HepG2 (cell line): ENCODE results near the gene CSTPP1. TPM values are rescaled to one million over a fixed set of nuclear protein-coding genes. Genes with fewer than 3 reads are reported as not detected.
"Not testable (repeated sequence)": the region's sequence is repeated elsewhere in the genome, so short reads cannot be mapped to it uniquely, and the experiment has no call there.

Source experiments
- AKAP8 ChIP-seq: sonication (generic); formaldehyde crosslinking; IDR thresholded peaks from 2 replicates; pipeline ENCODE4 v1.5.1; 2020; ENCODE audit warnings: mild to moderate bottlenecking, missing genetic modification reagents
- BCL6 ChIP-seq: IDR thresholded peaks from 2 replicates; pipeline ENCODE4 v1.6.1; 2016; ENCODE audit warnings: missing genetic modification reagents, missing compliant biosample characterization
- DNMT1 ChIP-seq: sonication (generic); formaldehyde crosslinking; IDR thresholded peaks from 2 replicates; pipeline ENCODE4 v1.5.1; 2020; ENCODE audit warnings: mild to moderate bottlenecking, missing genetic modification reagents
- GABPB1 ChIP-seq: IDR thresholded peaks from 2 replicates; pipeline ENCODE4 v1.6.1; 2016; ENCODE audit warnings: mild to moderate bottlenecking, missing genetic modification reagents, moderate library complexity, missing compliant biosample characterization
- KAT8 ChIP-seq: IDR thresholded peaks from 2 replicates; pipeline ENCODE4 v1.6.1; 2016; ENCODE audit warnings: missing genetic modification reagents, missing compliant biosample characterization
- KMT2A ChIP-seq: sonication (generic); formaldehyde crosslinking; IDR thresholded peaks from 2 replicates; pipeline ENCODE4 v1.4.0; 2020; ENCODE audit warnings: missing genetic modification reagents
- MAZ ChIP-seq, 2 experiments: sonication (generic) in 1 of 2; formaldehyde crosslinking in 1 of 2; IDR thresholded peaks; 2 replicates each; pipeline versions ENCODE4 v1.5.0 to v1.6.1; 2012 to 2020; ENCODE audit warnings: low read depth in 2 of 2, mild to moderate bottlenecking in 2 of 2, borderline replicate concordance in 1 of 2, improper control_type of control experiment in 1 of 2, low read length in 1 of 2, missing genetic modification reagents in 1 of 2, moderate library complexity in 1 of 2
- NCOA2 ChIP-seq: sonication (generic); formaldehyde crosslinking; IDR thresholded peaks from 2 replicates; pipeline ENCODE4 v1.8.0; 2022; ENCODE audit warnings: inconsistent platforms
- ONECUT2 ChIP-seq: sonication (generic); formaldehyde crosslinking; IDR thresholded peaks from 2 replicates; pipeline ENCODE4 v1.4.0; 2020; ENCODE audit warnings: missing genetic modification reagents
- POGZ ChIP-seq: sonication (generic); formaldehyde crosslinking; IDR thresholded peaks from 2 replicates; pipeline ENCODE4 v1.4.0; 2020; ENCODE audit warnings: mild to moderate bottlenecking, missing genetic modification reagents
- POLR2AphosphoS5 ChIP-seq: IDR thresholded peaks from 2 replicates; pipeline ENCODE4 v1.6.1; 2012; ENCODE audit warnings: low read depth, low read length
- ZFP1 ChIP-seq: IDR thresholded peaks from 2 replicates; pipeline ENCODE4 v1.6.1; 2016
- ZNF331 ChIP-seq: sonication (generic); formaldehyde crosslinking; IDR thresholded peaks from 2 replicates; pipeline ENCODE4 v1.4.0; 2020; ENCODE audit warnings: missing genetic modification reagents
- ZNF343 ChIP-seq: sonication (generic); formaldehyde crosslinking; IDR thresholded peaks from 2 replicates; pipeline ENCODE4 v1.4.0; 2020; ENCODE audit warnings: mild to moderate bottlenecking, missing genetic modification reagents
- ZNF431 ChIP-seq: sonication (generic); formaldehyde crosslinking; IDR thresholded peaks from 2 replicates; pipeline ENCODE4 v1.9.0; 2022; ENCODE audit warnings: missing genetic modification reagents, low read depth, mild to moderate bottlenecking, borderline replicate concordance
- ZNF781 ChIP-seq: sonication (generic); formaldehyde crosslinking; IDR thresholded peaks from 2 replicates; pipeline ENCODE4 v1.5.1; 2020; ENCODE audit warnings: borderline replicate concordance, mild to moderate bottlenecking, missing genetic modification reagents; ENCODE audit errors: not compliant biosample characterization
- polyA plus RNA-seq, 8 experiments: library from polyadenylated mRNA; depleted of rRNA in 3 of 8; stranded (reverse) in 7 of 8; unstranded in 1 of 8; fragments of >200 nt; fragmentation: Illumina TruSeq in 4 of 8; extraction: Trizol in 4 of 8; gene quantifications; 2 replicates each; pipeline versions ENCODE4 v1.2.1 to v1.2.3, GENCODE V29; 2011 to 2016; ENCODE audit warnings: low read depth in 4 of 8, missing spikeins in 1 of 8, mixed read lengths in 1 of 8; ENCODE audit not compliant: insufficient read depth in 1 of 8
- total RNA-seq, 5 experiments: library from RNA; depleted of rRNA; stranded (reverse); fragments of >200 nt; fragmentation: Illumina TruSeq; extraction: Trizol; gene quantifications; 2 replicates each; pipeline ENCODE4 v1.2.3, GENCODE V29; 2016; ENCODE audit warnings: low read depth in 1 of 5
- TF ChIP-seq, protein P1 (sequence below): IDR thresholded peaks from 2 replicates; pipeline ENCODE4 v1.6.1; 2018; ENCODE audit warnings: missing genetic modification reagents, mild to moderate bottlenecking, missing compliant biosample characterization
- TF ChIP-seq, protein P2 (sequence below): sonication (generic); formaldehyde crosslinking; IDR thresholded peaks from 2 replicates; pipeline ENCODE4 v1.8.0; 2022; ENCODE audit warnings: missing genetic modification reagents, mild to moderate bottlenecking, borderline replicate concordance

The CSTPP1 gene
- total and polyA plus RNA-seq, 2 of the 13 experiments (the other 11 are each of a cell fraction or from before 2014, with no cell fraction given): 12.3 to 14.6 TPM

DNA sequence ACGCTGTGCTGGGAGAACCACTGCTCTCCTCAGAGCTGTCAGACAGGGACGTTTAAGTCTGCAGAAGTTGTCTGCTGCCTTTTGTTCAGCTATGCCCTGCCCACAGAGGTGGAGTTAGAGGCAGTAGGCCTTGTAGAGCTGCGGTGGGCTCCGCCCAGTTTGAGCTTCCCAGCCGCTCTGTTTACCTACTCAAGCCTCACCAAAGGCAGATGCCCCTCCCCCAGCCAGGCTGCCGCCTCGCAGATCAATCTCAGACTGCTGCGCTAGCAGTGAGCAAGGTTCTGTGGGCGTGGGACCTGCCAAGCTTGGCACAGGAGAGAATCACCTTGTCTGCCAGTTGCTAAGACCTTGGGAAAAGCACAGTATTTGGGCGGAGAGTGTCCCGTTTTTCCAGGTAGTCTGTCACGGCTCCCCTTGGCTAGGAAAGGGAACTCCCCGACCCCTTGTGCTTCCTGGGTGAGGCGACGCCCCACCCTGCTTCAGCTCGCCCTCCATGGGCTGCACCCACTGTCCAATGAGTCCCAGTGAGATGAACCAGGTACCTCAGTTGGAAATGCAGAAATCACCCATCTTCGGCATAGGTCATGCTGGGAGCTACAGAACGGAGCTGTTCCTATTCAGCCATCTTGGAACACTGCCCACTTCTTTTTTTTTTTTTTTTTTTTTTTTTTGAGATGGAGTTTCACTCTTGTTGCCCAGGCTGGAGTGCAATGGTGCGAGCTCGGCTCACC, 182.6 kb downstream of the CSTPP1 start (continued):
- TF ChIP-seq, protein P1, sequence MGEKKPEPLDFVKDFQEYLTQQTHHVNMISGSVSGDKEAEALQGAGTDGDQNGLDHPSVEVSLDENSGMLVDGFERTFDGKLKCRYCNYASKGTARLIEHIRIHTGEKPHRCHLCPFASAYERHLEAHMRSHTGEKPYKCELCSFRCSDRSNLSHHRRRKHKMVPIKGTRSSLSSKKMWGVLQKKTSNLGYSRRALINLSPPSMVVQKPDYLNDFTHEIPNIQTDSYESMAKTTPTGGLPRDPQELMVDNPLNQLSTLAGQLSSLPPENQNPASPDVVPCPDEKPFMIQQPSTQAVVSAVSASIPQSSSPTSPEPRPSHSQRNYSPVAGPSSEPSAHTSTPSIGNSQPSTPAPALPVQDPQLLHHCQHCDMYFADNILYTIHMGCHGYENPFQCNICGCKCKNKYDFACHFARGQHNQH (CRISPR knock-in tag): 0 out of 2 replicates have a peak, but pooled peaks have one; percentile 50
- peak; percentile 34; the same call in 1 of the 2 replicates for TF ChIP-seq POLR2AphosphoS5
- peak; percentile 33 for TF ChIP-seq GABPB1 (CRISPR knock-in tag)
- peak; percentile 64; the same call in 1 of the 2 replicates for TF ChIP-seq KAT8 (CRISPR knock-in tag)
- not testable (repeated sequence) for TF ChIP-seq MAZ (IDR thresholded peaks at IDR 0.05; ENCODE audit: borderline replicate concordance, low read depth, low read length)
- 0 out of 2 replicates have a peak, but pooled peaks have one; percentile 36 for TF ChIP-seq MAZ (CRISPR knock-in tag; IDR thresholded peaks at IDR 0.05; ENCODE audit: low read depth)
- TF ChIP-seq AKAP8 (CRISPR knock-in tag): 0 out of 2 replicates have a peak, but pooled peaks have one; percentile 61
- 0 out of 2 replicates have a peak, but pooled peaks have one; percentile 28 for TF ChIP-seq KMT2A (CRISPR knock-in tag)
- 0 out of 2 replicates have a peak, but pooled peaks have one; percentile 53 for TF ChIP-seq ZFP1 (CRISPR knock-in tag)
- peak; percentile 66; the same call in 1 of the 2 replicates for TF ChIP-seq ONECUT2
- TF ChIP-seq BCL6: peak; percentile 16; the same call in 1 of the 2 replicates
- TF ChIP-seq ZNF343 (CRISPR knock-in tag): 0 out of 2 replicates have a peak, but pooled peaks have one; percentile 56
- 0 out of 2 replicates have a peak, but pooled peaks have one; percentile 29 for TF ChIP-seq ZNF431 (CRISPR knock-in tag)
- peak; percentile 16; the same call in 1 of the 2 replicates for TF ChIP-seq POGZ (CRISPR knock-in tag)
- TF ChIP-seq DNMT1: 0 out of 2 replicates have a peak, but pooled peaks have one; percentile 32
- peak; percentile 24 for TF ChIP-seq ZNF781 (CRISPR knock-in tag)
- TF ChIP-seq, protein P2, sequence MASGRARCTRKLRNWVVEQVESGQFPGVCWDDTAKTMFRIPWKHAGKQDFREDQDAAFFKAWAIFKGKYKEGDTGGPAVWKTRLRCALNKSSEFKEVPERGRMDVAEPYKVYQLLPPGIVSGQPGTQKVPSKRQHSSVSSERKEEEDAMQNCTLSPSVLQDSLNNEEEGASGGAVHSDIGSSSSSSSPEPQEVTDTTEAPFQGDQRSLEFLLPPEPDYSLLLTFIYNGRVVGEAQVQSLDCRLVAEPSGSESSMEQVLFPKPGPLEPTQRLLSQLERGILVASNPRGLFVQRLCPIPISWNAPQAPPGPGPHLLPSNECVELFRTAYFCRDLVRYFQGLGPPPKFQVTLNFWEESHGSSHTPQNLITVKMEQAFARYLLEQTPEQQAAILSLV (CRISPR knock-in tag): peak; percentile 84; the same call in 1 of the 2 replicates
- peak; percentile 50; the same call in 1 of the 2 replicates for TF ChIP-seq ZNF331 (CRISPR knock-in tag)
- peak; percentile 59; the same call in 1 of the 2 replicates for TF ChIP-seq NCOA2 (CRISPR knock-in tag)
